NCI-H2107 treated with DMSO at 0.1 percent for 48 hours (cell line): ENCODE data around the gene BPIFB1.

ENCODE experiments used
- DNase-seq: peaks from one replicate; lab custom pipeline; 2025; ENCODE audit not compliant: unreplicated experiment; lab: John Stamatoyannopoulos, UW

Gene BPIFB1

DNA sequence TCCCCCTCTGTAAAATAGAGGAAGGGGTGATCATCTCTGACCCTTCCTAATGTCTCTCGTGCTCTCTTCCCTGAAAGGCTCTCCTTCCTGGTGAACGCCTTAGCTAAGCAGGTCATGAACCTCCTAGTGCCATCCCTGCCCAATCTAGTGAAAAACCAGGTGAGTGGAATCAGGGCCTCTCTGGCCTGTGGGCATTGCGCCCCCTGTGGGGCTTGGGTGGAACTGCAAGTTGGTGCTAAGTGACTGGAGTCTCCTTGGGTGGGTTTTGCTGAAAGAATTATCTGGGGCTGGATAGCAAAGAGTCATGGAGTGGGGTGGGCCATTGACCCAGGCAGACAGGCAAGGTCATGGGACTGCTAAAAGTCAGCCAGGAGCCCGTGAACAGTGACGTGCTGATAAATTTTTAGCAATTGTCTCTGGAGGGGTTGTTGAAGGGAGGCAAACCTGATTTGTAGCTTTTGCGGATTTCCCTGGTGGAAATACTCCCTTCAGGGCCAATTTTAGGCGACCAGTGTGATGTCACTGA, 8.9 kb downstream of the BPIFB1 start:
- DNase-seq: no peak

DNA sequence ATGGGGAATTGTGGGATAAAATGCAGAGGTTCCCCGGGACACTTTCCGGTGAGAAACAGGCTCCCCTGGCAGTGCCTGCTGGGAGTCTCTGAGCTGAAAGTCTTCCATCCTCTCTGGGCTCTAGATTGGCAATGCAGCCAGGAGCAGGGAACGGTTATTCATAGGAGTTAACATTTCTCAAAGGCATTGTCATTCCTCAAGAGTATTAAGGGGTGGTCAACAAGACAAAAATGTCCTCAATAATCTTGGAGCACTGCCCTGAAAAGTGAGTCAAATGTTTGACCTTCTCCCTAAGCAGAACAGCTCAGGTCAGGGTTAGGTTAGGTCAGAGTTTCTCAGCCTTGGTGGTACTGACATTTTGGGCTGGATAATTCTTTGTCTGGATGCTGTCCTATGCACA, 13.2 kb downstream of the BPIFB1 start:
- DNase-seq: no peak

DNA sequence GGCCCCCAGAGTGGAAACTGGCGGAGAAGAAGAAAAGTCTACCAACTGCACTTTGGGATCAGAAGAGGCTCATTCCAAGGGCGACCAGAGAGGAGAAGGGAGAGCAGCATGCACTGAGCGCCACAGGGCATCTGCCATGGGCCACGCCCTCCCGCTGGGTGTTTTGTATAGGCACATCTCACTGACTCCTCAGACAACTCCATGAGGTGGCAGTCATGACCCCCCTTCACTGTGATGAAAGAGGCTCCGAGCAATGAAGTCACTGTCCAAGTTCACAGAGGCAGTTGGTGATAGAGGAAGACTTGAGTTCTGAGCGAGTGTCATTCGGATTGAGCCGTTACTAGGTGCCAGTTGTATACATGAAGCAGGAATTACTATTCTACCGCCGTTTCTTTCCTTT, 15.4 kb downstream of the BPIFB1 start:
- no peak for DNase-seq

DNA sequence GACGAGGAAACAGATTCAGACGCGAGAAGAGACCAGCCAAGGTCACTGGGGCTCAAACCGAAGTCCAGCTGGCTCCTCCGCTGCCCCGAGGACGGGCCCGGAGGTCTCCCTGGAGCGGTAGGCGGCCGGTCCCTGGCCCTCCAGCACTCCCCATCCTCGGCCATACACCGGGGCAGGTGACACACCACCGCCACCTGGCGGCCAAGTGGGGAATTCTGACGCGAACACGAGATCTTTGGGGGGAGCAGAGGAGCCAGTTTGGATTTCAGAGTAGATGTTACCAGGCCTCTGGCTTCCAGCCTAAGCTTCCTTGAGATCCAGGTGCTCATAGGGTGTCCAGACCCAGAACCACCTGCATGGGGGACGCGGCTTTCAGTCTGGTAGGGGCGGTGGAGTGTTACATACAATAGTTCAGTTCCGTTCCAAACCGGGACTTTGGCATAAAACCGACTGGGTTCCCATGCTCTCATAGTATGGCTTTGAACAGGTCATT, 16.1 kb downstream of the BPIFB1 start:
- peak; percentile 6 for DNase-seq

DNA sequence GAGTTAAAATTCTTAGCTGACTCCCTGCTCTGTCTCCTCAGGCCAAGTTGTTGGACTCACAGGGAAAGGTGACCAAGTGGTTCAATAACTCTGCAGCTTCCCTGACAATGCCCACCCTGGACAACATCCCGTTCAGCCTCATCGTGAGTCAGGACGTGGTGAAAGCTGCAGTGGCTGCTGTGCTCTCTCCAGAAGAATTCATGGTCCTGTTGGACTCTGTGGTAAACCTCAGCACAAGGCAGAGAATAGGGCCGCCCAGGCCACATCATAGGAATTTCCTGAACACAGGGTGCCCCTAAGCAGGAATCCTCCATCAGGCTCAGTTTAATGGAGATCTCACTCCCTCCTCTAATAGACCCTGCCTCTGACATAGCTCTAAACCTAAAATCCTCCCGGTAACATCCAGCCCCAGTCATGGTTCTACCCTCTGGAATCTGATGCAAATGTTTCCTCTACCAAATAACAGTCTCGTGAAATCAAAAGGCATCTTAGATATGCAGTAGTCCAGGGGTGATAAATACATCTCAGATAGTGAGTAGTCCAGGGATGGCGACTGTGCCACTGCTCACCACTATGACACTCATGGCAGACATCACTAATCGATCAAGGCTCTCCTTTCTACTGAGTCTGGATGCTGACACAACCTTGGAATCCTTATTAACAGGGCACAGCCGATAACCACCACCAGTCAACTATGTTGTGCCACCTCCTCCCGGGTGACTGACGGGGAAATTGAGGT, 18.3 kb downstream of the BPIFB1 start:
- DNase-seq: no peak

DNA sequence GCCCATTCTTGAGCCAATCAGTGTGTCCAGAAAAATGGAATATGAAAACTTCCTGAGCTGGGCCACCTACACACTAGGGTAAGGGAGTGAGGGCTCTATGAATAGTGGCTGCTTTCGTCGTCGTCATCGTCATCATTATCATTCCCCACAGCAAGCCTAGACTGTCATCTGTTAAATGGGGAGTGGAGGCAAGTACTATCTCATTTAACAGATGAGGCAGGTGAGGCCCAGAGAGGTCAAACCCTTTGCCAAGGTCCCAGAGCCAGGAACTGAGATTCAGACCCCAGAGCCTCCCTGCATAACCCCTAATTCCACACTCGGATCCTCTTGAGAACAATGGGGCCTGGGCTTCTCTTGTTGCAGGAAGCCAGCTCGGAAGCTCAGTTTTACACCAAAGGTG, 20.6 kb downstream of the BPIFB1 start:
- no peak for DNase-seq

DNA sequence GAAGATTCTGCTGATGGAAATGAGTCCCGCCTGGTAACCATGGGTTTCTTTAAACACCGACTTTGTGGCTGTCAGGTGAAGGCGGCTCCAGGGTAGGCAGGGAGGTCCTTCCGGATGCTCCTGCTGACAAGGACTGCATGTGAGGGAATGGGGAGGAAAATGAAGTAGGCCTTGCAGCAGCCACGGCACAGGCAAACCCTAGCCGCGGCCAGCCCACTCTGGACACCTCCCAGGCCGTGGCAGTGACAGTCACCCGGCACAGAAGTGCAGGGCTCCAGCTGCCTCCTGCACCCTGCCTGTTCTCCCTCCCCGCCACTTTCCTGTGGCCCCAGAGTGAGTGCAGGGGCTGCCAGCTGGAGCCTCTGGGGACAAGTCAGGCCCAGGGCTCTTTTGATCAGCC, 21.0 kb downstream of the BPIFB1 start:
- DNase-seq: no peak

DNA sequence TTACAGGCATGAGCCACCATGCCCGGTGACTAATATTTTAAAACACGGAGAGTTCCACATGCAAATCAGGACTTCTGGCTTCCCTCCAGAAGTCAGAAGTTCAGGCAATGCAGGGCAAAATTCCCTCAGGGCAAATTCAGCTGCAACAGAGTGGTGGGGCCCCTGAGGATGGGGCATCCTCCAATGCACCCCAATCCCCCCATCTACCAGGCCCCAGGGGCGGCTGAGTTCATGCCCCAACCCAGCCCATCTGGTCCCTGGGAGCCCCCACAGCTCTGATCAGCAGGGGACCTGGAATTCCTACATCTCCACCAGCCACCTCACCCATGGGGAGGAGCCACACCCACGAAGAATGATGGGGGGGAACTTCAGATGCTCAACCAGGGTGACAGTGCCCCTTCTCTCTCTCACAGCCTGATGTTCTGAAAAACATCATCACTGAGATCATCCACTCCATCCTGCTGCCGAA, 22.6 kb downstream of the BPIFB1 start:
- DNase-seq: no peak

DNA sequence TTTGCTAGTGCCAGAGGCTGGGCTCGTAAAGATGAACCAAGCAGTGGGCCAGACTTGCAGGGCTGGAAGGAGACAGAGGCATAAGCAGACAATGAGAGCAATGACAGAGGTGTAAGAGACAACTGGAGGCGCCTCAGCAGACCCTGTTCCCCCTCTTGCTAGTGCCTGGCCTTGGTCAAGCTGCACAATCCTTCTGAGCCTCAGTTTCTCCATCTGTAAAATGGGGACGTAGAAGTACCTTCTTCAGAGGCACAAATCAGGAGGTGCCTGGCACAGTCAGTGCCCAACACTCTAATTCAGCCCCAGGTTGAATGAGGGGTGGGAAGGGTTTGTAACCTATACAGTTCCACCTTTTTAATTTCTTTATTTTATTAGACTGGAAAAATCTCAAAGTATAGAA, 23.2 kb downstream of the BPIFB1 start:
- DNase-seq: no peak

DNA sequence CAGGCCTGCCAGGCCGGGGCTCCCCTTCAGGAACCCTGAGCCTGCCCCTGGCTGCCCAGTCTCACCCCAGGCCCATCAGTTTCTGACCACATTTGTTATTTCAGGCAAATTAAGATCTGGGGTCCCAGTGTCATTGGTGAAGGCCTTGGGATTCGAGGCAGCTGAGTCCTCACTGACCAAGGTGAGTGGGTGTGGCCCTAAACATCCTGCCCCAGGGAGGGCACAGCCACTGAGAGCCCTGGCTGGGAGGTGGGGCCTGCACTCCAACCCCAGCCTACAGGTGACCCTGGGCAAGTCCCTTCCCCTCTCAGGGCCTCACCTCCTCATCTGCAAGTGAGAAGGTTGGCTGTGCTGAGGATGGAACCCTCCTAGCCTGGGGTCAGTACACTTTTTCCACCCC, 23.8 kb downstream of the BPIFB1 start:
- DNase-seq: no peak

DNA sequence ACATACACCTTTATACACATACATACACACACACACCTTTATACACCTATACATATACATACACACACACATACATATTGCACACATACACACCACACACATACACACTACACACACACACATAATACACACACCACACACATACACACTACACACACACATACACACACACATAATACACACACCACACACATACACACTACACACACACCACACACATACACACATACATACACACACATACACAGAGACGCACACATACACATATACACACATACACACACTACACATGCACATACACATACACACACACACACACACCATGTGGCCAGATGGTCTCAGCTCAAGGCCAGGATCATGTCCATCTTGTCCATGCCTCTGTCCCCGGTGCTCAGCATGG, 25.7 kb downstream of the BPIFB1 start:
- DNase-seq: no peak

DNA sequence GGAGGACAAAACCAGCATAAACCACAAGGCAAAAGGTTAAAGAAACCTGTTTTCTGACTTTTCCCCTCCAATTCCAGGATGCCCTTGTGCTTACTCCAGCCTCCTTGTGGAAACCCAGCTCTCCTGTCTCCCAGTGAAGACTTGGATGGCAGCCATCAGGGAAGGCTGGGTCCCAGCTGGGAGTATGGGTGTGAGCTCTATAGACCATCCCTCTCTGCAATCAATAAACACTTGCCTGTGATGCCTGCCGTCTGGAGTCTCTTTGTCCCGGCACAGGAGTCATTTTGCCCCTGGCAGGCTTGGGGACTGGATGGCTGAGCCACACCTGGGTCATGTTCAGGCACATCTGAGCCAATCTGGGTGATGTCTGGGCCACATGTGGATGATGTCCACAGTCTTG, 26.6 kb downstream of the BPIFB1 start:
- no peak for DNase-seq

DNA sequence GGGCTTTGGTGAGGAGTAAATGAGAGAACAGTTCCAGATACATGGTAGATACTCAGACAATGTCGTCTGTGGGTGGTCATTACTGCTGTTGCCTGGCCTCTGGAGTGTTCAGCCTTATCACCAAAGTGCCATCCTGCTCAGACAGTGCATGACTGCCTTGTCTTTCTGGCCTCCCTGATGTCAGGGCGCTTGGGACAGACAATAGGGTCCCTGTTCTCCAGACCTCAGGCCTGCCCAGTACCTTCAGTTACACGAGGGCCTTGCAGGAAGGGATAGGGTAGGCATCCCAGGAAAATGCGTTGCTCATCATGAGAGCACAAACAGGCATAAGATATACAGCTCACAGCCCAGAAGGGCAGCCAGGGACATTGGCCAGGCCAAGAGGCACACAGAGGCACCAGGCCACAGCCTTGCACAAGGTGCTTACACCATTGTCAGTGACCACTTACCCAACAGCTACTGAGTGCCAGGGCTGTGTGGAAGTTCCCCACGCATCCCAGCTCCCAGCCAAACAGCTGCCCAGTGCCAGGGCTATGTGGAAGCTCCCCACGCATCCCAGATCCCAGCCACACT, 27.4 kb downstream of the BPIFB1 start:
- DNase-seq: no peak

DNA sequence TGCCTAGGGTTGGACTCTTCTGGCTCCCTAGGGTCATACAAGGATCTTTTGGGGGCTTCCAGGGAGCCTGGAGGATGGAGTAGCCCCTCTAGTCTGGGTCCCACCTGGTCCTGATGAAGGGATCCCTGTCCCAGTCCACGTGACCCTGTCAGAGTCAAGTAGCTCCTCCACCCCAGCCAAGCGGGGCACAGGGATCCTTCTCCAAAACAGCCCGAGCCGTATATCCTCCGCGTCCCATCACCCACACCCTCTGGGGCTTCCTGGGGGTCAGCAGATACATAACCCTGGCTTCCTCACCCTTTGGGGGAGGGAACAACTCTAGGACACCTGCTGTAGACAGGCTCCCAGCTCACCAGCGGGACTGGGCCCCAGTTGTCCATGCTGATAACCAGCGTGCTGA, 28.0 kb downstream of the BPIFB1 start:
- no peak for DNase-seq

DNA sequence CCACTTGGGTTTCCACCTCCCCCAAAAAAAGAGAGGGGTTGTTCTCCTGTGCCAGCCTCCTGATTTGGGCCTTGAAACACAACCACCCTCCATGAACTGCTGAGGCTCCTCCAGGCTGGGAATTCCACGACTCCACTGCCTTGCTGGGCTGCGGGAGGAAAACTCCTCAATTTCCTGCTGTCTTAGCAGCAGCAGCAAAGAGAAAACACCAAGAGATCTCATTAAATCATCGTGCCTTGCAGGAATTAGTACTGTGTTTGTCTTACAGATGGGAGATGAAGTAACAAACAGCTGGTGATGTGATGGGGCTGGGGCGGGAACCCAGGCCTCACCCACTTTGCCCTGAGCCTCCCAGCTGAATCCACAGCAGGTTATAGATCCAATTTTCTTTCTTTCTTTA, 29.0 kb downstream of the BPIFB1 start:
- DNase-seq: no peak

DNA sequence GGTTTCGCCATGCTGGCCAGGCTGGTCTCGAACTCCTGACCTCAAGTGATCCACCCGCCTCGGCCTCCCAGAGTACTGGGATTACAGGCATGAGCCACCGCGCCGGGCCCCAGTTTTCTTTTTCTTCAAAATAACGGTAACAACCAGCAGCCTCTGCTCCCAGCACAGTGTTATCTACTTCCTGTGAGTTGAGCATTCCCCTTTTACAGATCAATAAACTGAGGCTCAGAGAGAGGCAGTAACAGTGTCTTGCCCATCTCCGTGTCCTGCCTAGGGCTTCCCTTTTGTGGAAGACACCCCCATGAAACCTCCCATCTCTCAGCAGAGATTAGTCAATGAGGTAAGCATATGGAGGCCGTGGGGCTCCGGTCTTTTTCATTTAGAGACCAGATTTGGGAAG, 29.6 kb downstream of the BPIFB1 start:
- DNase-seq: no peak

DNA sequence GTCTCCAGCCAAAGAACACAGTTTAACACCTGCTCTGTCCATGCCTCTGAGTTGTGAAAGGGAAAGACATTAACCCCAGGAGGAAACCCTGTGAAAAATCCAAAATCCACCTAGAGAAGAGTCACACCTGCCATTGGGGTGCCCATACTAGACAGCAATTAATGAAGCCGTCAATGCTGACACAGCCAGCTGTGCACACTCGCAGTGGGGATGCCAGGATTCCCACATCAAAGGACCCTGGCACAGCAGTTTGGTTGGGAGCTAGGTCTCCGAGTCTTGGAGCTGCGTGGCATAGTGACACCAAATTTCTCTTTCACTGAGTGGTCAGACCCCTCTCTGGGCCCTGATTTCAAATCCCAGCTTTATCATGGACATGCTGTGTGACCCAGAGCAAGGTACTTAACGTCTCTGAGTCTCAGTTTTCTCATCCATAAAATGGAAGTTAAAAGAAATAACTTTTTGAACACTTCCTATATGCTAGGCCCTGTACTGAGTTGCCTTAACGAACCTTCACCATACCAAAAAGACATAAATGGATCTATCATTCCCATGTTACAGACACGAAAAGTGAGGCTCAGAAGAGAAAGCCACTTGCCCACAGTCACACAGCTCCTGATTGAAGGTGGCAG, 30.8 kb downstream of the BPIFB1 start:
- DNase-seq: no peak

DNA sequence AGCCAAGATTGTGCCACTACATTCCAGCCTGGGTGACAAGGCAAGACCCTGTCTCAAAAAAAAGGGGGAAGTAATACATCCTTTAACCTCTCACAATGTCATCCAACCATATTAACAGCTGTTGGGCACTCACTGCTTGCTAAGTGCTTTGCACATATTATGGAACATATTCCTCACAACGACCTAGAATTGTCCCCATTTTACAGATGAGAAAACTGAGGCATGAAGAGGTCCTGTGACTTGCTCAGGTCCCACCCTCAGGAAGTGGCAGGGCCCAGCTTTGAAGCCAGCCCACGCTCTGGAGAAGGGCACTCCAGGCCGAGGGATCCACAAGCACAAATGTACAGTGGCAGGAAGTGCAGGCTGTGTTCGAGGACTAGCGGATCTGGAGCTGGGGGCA, 33.3 kb downstream of the BPIFB1 start:
- no peak for DNase-seq

DNA sequence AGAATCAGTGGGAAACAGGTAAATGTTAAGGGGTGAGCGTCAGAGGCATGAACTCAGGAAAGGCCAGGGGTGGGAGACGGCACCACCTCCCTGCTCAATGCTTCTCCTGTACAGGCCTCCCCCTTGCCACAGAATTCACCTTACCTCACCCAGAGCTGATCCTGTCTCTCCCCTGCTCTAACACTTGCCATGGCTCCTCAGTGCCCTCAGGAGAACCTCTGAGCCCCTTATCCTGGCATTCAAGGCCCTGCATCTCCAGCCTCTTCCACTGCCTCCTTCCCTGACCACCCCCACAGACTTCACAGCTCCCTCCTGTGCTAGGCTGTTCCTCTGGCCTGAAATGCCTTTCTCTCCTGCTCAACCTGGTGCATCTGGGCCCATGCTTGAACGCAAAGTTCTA, 33.9 kb downstream of the BPIFB1 start:
- no peak for DNase-seq

DNA sequence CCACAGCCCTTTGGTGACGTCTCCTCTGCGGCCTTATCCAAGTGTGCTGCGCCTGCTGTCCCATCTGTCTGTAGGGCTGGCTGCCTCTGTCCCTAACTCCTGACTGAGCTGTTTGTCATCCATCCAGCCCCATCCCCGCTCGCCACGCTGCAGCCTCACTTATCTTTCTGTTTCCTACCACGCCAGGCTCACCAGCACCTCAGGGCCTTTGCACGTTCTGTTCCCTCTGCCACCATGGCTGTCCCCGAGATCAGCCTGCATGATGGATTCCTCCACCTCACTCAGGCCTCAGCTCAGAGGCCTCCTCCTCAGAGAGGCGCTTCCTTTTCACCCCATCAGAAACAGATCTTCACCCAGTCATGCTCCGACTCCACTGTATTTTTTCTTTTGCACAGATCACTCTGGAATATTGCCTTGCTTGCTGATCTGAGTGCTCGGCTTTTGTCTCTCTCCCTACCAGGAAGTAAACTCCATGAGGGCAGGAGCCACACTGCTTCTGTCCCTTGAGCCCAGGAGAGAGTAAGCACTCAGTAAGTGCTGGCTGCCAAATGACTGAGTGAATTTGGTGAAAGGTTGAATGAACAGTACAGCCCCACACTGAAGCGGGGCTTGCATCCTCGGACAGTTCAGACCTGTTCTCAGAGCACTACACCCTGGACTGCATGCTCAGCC, 34.5 kb downstream of the BPIFB1 start:
- no peak for DNase-seq

DNA sequence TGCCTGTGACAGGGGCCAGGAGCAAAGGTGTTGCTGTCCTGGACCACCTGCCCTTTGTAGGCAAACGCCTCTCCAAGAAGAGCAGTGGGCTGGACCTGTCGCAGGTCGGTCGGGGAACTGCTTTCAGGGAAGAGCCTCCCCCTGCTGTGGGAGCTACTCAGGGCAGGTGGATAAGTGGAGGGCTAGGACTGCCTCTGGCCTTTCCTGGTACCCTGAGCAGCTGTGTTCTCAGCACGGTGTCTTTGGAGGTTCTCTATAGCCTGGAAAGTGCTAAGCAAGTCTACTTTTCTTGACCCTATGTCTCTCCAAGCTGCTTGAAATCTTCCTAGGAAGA, 35.0 kb downstream of the BPIFB1 start:
- no peak for DNase-seq

DNA sequence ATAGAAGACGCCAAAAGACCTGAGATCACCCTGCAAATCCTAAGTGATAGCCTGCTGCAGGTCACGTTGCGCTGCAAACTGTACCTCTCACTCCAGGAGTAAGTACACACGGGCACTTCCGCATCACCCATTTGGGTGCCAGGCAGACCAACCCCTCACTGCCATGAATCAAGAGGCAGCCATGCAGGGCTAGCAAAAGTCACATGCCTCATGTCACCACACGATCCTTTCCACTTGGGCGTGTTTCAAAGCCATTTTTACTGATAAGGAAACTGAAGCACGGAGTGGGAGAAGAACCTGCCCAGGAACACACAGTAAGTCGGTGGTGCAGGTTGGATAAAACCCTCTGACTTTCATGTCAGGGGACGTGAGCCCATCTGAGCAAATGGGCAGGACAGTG, 37.0 kb downstream of the BPIFB1 start:
- DNase-seq: no peak
